ENCODE measurements around the gene ZNF394. TPM values are rescaled to one million over a fixed set of nuclear protein-coding genes. Genes with fewer than 3 reads are reported as not detected.

ZNF394 gene
- total RNA-seq, 1 donor = 23.4 TPM

GRCh38 chr7:99455874-99456273, 44.2 kb downstream of the ZNF394 start:
- DNase-seq (ENCODE audit: low read depth) = no peak
- no peak for TF ChIP-seq CTCF (IDR thresholded peaks at IDR 0.05; ENCODE audit: insufficient read depth, low read length)
- no peak overlapping the region for H3K4me3 ChIP-seq (ENCODE audit: low read depth, low read length)

- no peak for DNase-seq (ENCODE audit: low read depth)
These were observed 47.0 kb downstream of the ZNF394 start for GRCh38 chr7:99453105-99453504.

GRCh38 chr7:99452541-99452940, 47.5 kb downstream of the ZNF394 start:
- DNase-seq (ENCODE audit: low read depth) = no peak
- H3K4me3 ChIP-seq (ENCODE audit: low read depth, low read length) = no peak overlapping the region
- no peak for TF ChIP-seq CTCF (IDR thresholded peaks at IDR 0.05; ENCODE audit: insufficient read depth, low read length)

More at GRCh38 chr7:99453105-99453504, 47.0 kb downstream of the ZNF394 start:
- no peak for TF ChIP-seq CTCF (IDR thresholded peaks at IDR 0.05; ENCODE audit: insufficient read depth, low read length)
- no peak overlapping the region for H3K4me3 ChIP-seq (ENCODE audit: low read depth, low read length)

GRCh38 chr7:99451936-99452335, 48.1 kb downstream of the ZNF394 start:
- TF ChIP-seq CTCF (IDR thresholded peaks at IDR 0.05; ENCODE audit: insufficient read depth, low read length) = no peak
- H3K4me3 ChIP-seq (ENCODE audit: low read depth, low read length) = no peak overlapping the region
- DNase-seq (ENCODE audit: low read depth) = no peak

- no peak for TF ChIP-seq CTCF (IDR thresholded peaks at IDR 0.05; ENCODE audit: insufficient read depth, low read length)
- DNase-seq (ENCODE audit: low read depth) = no peak
- no peak overlapping the region for H3K4me3 ChIP-seq (ENCODE audit: low read depth, low read length)
These were observed 50.8 kb downstream of the ZNF394 start for GRCh38 chr7:99449326-99449725.

GRCh38 chr7:99448855-99449254, 51.2 kb downstream of the ZNF394 start:
- DNase-seq (ENCODE audit: low read depth) = no peak
- no peak overlapping the region for H3K4me3 ChIP-seq (ENCODE audit: low read depth, low read length)
- TF ChIP-seq CTCF (IDR thresholded peaks at IDR 0.05; ENCODE audit: insufficient read depth, low read length) = no peak

- no peak overlapping the region for H3K4me3 ChIP-seq (ENCODE audit: low read depth, low read length)
- no peak for DNase-seq (ENCODE audit: low read depth)
- peak; percentile 3 for TF ChIP-seq CTCF (IDR thresholded peaks at IDR 0.05; ENCODE audit: insufficient read depth, low read length)
These were observed 52.1 kb downstream of the ZNF394 start for GRCh38 chr7:99447943-99448342.

All from fibroblast of the aortic adventitia (primary cell).